Esophagus squamous epithelium (tissue), 5 donors: Measurements from ENCODE around the gene RGS3. TPM values are rescaled to one million over a fixed set of nuclear protein-coding genes. Genes with fewer than 3 reads are reported as not detected.

ENCODE experiments used
- DNase-seq: peaks from one replicate; lab custom pipeline; 2025; lab: John Stamatoyannopoulos, UW
- H3K27ac ChIP-seq, 4 donors: fragments of 200-600 bp; sonication (generic); one replicate each; pipeline ENCODE4 v1.5.1; 2016 to 2019; ENCODE audit warnings: mild to moderate bottlenecking in 1 of 4
- H3K27me3 ChIP-seq, 4 donors: fragments of 200-600 bp; sonication (generic); 1 replicate in 3 of 4; 2 replicates in 1 of 4; pipeline versions ENCODE4 v1.5.1 to v1.6.0; 2017 to 2021; ENCODE audit warnings: antibody characterized with exemption in 1 of 4
- H3K36me3 ChIP-seq, 3 donors: fragments of 200-600 bp; sonication (generic); one replicate each; pipeline ENCODE4 v1.5.1; 2016 to 2019
- H3K4me1 ChIP-seq, 3 donors: fragments of 200-600 bp; sonication (generic); one replicate each; pipeline ENCODE4 v1.5.1; 2017 to 2019
- H3K4me3 ChIP-seq, 4 donors: fragments of 200-600 bp; sonication (generic); 1 replicate in 3 of 4; 2 replicates in 1 of 4; pipeline ENCODE4 v1.5.1; 2016 to 2019; ENCODE audit warnings: mild to moderate bottlenecking in 2 of 4, moderate library complexity in 1 of 4
- H3K9me3 ChIP-seq, 3 donors: fragments of 200-600 bp; sonication (generic); one replicate each; pipeline ENCODE4 v1.5.1; 2016 to 2019
- POLR2A ChIP-seq, 4 donors: fragments of 450-650 bp; IDR thresholded peaks; one replicate each; pipeline ENCODE4 v1.6.1; 2017; ENCODE audit warnings: antibody characterized with exemption in 4 of 4, mild to moderate bottlenecking in 4 of 4, moderate library complexity in 3 of 4
- WGBS, 2 donors: methylation state at CpG; one replicate each; pipeline ENCODE4 v1.1.5; 2018; 5-methylcytosine and 5-hydroxymethylcytosine counted together
- intact Hi-C: fragments of 100-400 bp; cut with DNase I; formaldehyde crosslinking; loops from one replicate; pipeline ENCODE4 v1.15.0; 2022
- total RNA-seq, 4 donors: library from RNA; depleted of rRNA; stranded (reverse); fragments of >200 nt; gene quantifications; one replicate each; pipeline ENCODE4 v1.1.0, GENCODE V29; 2016
- TF ChIP-seq, protein P1 (sequence below), 6 experiments: fragments of 450-650 bp in 4 of 6; fragments of 200-600 bp in 2 of 6; sonication (generic) in 2 of 6; IDR thresholded peaks; one replicate each; pipeline ENCODE4 v1.5.1; 2016 to 2019; ENCODE audit warnings: antibody characterized with exemption in 6 of 6, mild to moderate bottlenecking in 4 of 6, moderate library complexity in 4 of 6
- donor health status: DM: yes; HTN: yes; CAD: no.

RGS3 gene
- total RNA-seq, 4 donors from 2014 or later: 9.7 to 16.3 (median 12.7) TPM

- no peak for DNase-seq
- intact Hi-C loops: no loop called here
- 79 to 80% methylated on average over 7 of the region's 7 CpGs for WGBS, 2 donors
- no peak overlapping the region for H3K4me3 ChIP-seq
- no peaks in the 10 kb centered on the region for H3K4me1 ChIP-seq
- H3K9me3 ChIP-seq: no peaks in the 10 kb centered on the region
- TF ChIP-seq, protein P1, sequence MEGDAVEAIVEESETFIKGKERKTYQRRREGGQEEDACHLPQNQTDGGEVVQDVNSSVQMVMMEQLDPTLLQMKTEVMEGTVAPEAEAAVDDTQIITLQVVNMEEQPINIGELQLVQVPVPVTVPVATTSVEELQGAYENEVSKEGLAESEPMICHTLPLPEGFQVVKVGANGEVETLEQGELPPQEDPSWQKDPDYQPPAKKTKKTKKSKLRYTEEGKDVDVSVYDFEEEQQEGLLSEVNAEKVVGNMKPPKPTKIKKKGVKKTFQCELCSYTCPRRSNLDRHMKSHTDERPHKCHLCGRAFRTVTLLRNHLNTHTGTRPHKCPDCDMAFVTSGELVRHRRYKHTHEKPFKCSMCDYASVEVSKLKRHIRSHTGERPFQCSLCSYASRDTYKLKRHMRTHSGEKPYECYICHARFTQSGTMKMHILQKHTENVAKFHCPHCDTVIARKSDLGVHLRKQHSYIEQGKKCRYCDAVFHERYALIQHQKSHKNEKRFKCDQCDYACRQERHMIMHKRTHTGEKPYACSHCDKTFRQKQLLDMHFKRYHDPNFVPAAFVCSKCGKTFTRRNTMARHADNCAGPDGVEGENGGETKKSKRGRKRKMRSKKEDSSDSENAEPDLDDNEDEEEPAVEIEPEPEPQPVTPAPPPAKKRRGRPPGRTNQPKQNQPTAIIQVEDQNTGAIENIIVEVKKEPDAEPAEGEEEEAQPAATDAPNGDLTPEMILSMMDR (IDR thresholded peaks at IDR 0.05): no peak
- TF ChIP-seq POLR2A (IDR thresholded peaks at IDR 0.05): no peak
- peaks cover 0 to 8% (median 0%) of the 10 kb centered on the region in 4 donors for H3K27me3 ChIP-seq
- no peaks in the 10 kb centered on the region for H3K36me3 ChIP-seq
- H3K27ac ChIP-seq: no peak overlapping the region
These were observed 177.8 kb downstream of the RGS3 start for GRCh38 chr9:113641100-113641885.

- H3K27me3 ChIP-seq: peaks cover 0 to 10% (median 0%) of the 10 kb centered on the region in 4 donors
- no peak for DNase-seq
- no peaks in the 10 kb centered on the region for H3K36me3 ChIP-seq
- no peaks in the 10 kb centered on the region for H3K9me3 ChIP-seq
- intact Hi-C loops: no loop called here
- TF ChIP-seq, protein P1 (IDR thresholded peaks at IDR 0.05): no peak
- TF ChIP-seq POLR2A (IDR thresholded peaks at IDR 0.05): no peak
- WGBS, 2 donors: 61 to 72% methylated on average over 2 of the region's 2 CpGs
- H3K4me3 ChIP-seq: no peak overlapping the region
- H3K27ac ChIP-seq: no peak overlapping the region
- H3K4me1 ChIP-seq: peaks cover 0 to 7% (median 0%) of the 10 kb centered on the region in 3 donors
These were observed 180.8 kb downstream of the RGS3 start for GRCh38 chr9:113644321-113644720.

- intact Hi-C loops: no loop called here
- no peak overlapping the region for H3K4me3 ChIP-seq
- no peaks in the 10 kb centered on the region for H3K36me3 ChIP-seq
- TF ChIP-seq, protein P1 (IDR thresholded peaks at IDR 0.05): no peak
- TF ChIP-seq POLR2A (IDR thresholded peaks at IDR 0.05): no peak
- no peak overlapping the region for H3K27ac ChIP-seq
- H3K4me1 ChIP-seq: peaks cover 0 to 9% (median 0%) of the 10 kb centered on the region in 3 donors
- no peak for DNase-seq
- H3K9me3 ChIP-seq: no peaks in the 10 kb centered on the region
- H3K27me3 ChIP-seq: peaks cover 0 to 10% (median 0%) of the 10 kb centered on the region in 4 donors
- 86 to 88% methylated on average over 9 of the region's 15 CpGs for WGBS, 2 donors
These were observed 181.9 kb downstream of the RGS3 start for GRCh38 chr9:113645227-113645977.

GRCh38 chr9:113645978-113646253 lies 182.4 kb downstream of the RGS3 start:
- TF ChIP-seq, protein P1 (IDR thresholded peaks at IDR 0.05): no peak
- no peak for TF ChIP-seq POLR2A (IDR thresholded peaks at IDR 0.05)
- WGBS, 2 donors: 86 to 90% methylated on average over 2 to 3 of the region's 3 CpGs
- Histone ChIP-seq H3K9me3 (no peaks in the 10 kb centered on the region), H3K4me1 (peaks cover 0 to 9% (median 0%) of the 10 kb centered on the region in 3 donors), H3K27ac (no peak overlapping the region), H3K4me3 (no peak overlapping the region), H3K36me3 (no peaks in the 10 kb centered on the region), H3K27me3 (peaks cover 0 to 10% (median 0%) of the 10 kb centered on the region in 4 donors)
- no peak for DNase-seq
- intact Hi-C loops: no loop called here

DNA sequence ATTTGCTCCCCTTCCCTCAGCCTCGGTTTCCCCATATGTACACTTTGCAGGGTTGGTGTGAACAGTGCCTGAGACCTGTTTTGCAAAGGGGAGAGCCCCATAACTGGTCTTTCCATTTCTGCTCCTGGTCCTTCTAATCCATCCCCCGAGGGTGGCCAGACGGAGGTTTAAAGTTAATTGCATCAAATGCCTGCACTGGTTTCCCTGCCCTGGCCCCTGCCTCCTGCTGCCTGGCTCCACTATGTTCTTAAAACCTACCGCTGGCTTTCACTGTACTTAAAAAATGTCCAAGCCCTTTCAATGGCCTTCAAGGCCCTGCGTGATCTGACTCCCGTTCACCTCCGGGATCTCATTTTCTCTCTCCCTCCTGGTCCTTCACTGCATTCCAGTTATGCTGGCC lies 183.0 kb downstream of the RGS3 start:
- peaks cover 0 to 10% (median 0%) of the 10 kb centered on the region in 4 donors for H3K27me3 ChIP-seq
- intact Hi-C loops: no loop called here
- H3K4me3 ChIP-seq: no peak overlapping the region
- H3K36me3 ChIP-seq: no peaks in the 10 kb centered on the region
- H3K4me1 ChIP-seq: peaks cover 0 to 9% (median 0%) of the 10 kb centered on the region in 3 donors
- DNase-seq: no peak
- no peaks in the 10 kb centered on the region for H3K9me3 ChIP-seq
- 85 to 91% methylated on average over 7 of the region's 7 CpGs for WGBS, 2 donors
- H3K27ac ChIP-seq: no peak overlapping the region
- TF ChIP-seq POLR2A (IDR thresholded peaks at IDR 0.05): no peak
- TF ChIP-seq, protein P1 (IDR thresholded peaks at IDR 0.05): no peak
